Measurements from ENCODE around the gene PPTC7.

- no peak for TF ChIP-seq YY1 (tag by site-specific recombination; IDR thresholded peaks at IDR 0.05)
- no peak for TF ChIP-seq CTCF (tag by site-specific recombination; IDR thresholded peaks at IDR 0.05)
- no peak for TF ChIP-seq REST (tag by site-specific recombination; IDR thresholded peaks at IDR 0.05)
- TF ChIP-seq PRDM10 (tag by site-specific recombination; IDR thresholded peaks at IDR 0.05): no peak
- TF ChIP-seq MZF1 (tag by site-specific recombination; IDR thresholded peaks at IDR 0.05; ENCODE audit: borderline replicate concordance): no peak
- TF ChIP-seq SCRT2 (tag by site-specific recombination; IDR thresholded peaks at IDR 0.05): no peak
- TF ChIP-seq ZNF792 (tag by site-specific recombination; IDR thresholded peaks at IDR 0.05): no peak
- TF ChIP-seq ZNF473 (tag by site-specific recombination; IDR thresholded peaks at IDR 0.05): no peak
- no peak for TF ChIP-seq ZBTB26 (tag by site-specific recombination; optimal IDR thresholded peaks at IDR 0.05)
- no peak for TF ChIP-seq HOXA7 (CRISPR knock-in tag; IDR thresholded peaks at IDR 0.05; ENCODE audit: borderline replicate concordance)
Measured at GRCh38 chr12:110513842-110514241, 69.3 kb downstream of the PPTC7 start.
